Ovary (tissue), 3 donors: ENCODE results near the gene OMD.

Experiments used
- POLR2A ChIP-seq: fragments of 450-650 bp; IDR thresholded peaks from one replicate; pipeline ENCODE4 v1.6.1; 2017; ENCODE audit warnings: antibody characterized with exemption, mild to moderate bottlenecking, moderate library complexity
- TF ChIP-seq, protein P1 (sequence below), 3 donors: fragments of 450-650 bp in 2 of 3; fragments of 200-600 bp in 1 of 3; IDR thresholded peaks; one replicate each; pipeline versions ENCODE4 v1.5.1 to v1.8.0; 2016 to 2022; ENCODE audit warnings: antibody characterized with exemption in 3 of 3, mild to moderate bottlenecking in 1 of 3
- donor health status: DM: no; HTN: no; CAD: no.

DNA sequence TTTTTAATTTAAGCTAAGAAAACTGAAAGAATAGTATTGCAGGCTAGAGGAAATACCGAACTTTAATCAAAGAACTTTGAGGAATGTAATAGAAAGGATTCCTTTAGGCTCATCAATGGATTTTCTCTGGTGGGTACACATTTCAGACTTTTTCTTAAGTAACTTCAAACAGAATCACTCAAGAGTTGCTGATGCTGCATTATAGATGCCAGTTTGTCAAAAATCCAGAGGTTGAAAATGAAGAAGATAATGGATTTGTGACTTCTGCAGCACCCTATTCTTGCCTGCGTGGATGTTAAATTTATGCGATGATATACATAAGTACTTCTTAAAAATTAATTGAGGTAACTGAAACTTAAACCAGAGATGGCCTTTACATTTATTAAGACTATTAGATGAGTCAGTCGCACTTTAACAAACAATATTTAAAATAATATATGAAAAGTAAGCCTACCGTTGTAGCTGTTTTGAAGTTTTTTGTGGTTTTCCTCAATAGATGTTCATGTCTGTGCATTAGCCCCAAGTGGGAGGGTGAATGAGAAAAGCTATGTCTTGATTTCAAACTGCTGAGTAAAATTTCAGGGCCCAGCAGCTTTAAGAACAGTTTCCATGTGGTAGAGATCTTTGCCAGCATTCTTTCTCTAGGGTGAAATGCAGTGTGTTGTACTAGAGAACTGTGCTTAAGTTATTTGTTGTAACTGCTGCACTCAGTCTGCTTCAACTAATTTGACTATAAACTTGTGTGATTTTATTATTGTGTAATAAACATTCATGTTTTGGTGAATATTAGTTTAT, 20.0 kb downstream of the OMD start, which contains the start of gene OGN:
- TF ChIP-seq POLR2A: no peak
- TF ChIP-seq, protein P1, sequence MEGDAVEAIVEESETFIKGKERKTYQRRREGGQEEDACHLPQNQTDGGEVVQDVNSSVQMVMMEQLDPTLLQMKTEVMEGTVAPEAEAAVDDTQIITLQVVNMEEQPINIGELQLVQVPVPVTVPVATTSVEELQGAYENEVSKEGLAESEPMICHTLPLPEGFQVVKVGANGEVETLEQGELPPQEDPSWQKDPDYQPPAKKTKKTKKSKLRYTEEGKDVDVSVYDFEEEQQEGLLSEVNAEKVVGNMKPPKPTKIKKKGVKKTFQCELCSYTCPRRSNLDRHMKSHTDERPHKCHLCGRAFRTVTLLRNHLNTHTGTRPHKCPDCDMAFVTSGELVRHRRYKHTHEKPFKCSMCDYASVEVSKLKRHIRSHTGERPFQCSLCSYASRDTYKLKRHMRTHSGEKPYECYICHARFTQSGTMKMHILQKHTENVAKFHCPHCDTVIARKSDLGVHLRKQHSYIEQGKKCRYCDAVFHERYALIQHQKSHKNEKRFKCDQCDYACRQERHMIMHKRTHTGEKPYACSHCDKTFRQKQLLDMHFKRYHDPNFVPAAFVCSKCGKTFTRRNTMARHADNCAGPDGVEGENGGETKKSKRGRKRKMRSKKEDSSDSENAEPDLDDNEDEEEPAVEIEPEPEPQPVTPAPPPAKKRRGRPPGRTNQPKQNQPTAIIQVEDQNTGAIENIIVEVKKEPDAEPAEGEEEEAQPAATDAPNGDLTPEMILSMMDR (IDR thresholded peaks at IDR 0.05): no peak
